Caco-2 (cell line): ENCODE measurements around the gene ETV7. TPM values are rescaled to one million over a fixed set of nuclear protein-coding genes. Genes with fewer than 3 reads are reported as not detected.

Experiments used
- BruUV-seq: library from RNA; stranded (reverse); fragments of 400-500 nt; replicated peaks from 2 replicates; lab custom pipeline; 2021; lab: Mats Ljungman, UMichigan
- CTCF ChIA-PET: fragments of 300-600 bp; sonication (Branson Sonifier 250); formaldehyde crosslinking; loops from one replicate; lab custom pipeline; 2022; ENCODE audit warnings: antibody characterized with exemption; lab: Charles Lee
- POLR2A ChIA-PET: fragments of 300-600 bp; sonication (Branson Sonifier 250); formaldehyde crosslinking; loops from one replicate; lab custom pipeline; 2022; ENCODE audit warnings: antibody characterized with exemption; lab: Charles Lee
- DNase-seq, 2 experiments: peaks; one replicate each; pipeline versions ENCODE4 v3.0.0 to v3.0.0-alpha.2; 2020 to 2022
- H3K27me3 ChIP-seq: replicated peaks from 2 replicates; pipeline ENCODE4 v1.6.0; 2011; ENCODE audit warnings: low read length; ENCODE audit not compliant: control insufficient read depth, insufficient read depth
- H3K36me3 ChIP-seq: 2 replicates; pipeline ENCODE4 v1.5.1; 2011; ENCODE audit warnings: low read length; ENCODE audit not compliant: control insufficient read depth, insufficient read depth
- H3K4me1 ChIP-seq: fragments of 250-450 bp; sonication (Bioruptor Pico); 2 replicates; pipeline ENCODE4 v1.5.1; 2020; ENCODE audit warnings: mild to moderate bottlenecking
- H3K4me3 ChIP-seq: 2 replicates; pipeline ENCODE4 v1.5.1; 2011; ENCODE audit warnings: low read depth, mild to moderate bottlenecking, control low read depth, low read length
- H3K9me3 ChIP-seq: fragments of 250-450 bp; sonication (Bioruptor Pico); 2 replicates; pipeline ENCODE4 v1.5.1; 2020; ENCODE audit warnings: mild to moderate bottlenecking, moderate library complexity
- H3K27ac Mint-ChIP-seq: one replicate; pipeline ENCODE4 v1.8.0; 2022; ENCODE audit warnings: mixed read lengths; ENCODE audit not compliant: unreplicated experiment
- H3K27me3 Mint-ChIP-seq: one replicate; pipeline ENCODE4 v1.8.0; 2022; ENCODE audit warnings: mixed read lengths; ENCODE audit not compliant: insufficient read depth, unreplicated experiment
- H3K36me3 Mint-ChIP-seq: one replicate; pipeline ENCODE4 v1.8.0; 2022; ENCODE audit warnings: mild to moderate bottlenecking, mixed read lengths; ENCODE audit not compliant: insufficient read depth, unreplicated experiment
- H3K4me1 Mint-ChIP-seq: one replicate; pipeline ENCODE4 v1.8.0; 2022; ENCODE audit warnings: low read depth, mixed read lengths; ENCODE audit not compliant: unreplicated experiment
- H3K4me3 Mint-ChIP-seq: one replicate; pipeline ENCODE4 v1.8.0; 2022; ENCODE audit warnings: mild to moderate bottlenecking, moderate library complexity, mixed read lengths; ENCODE audit not compliant: unreplicated experiment
- H3K9me3 Mint-ChIP-seq: one replicate; pipeline ENCODE4 v1.8.0; 2022; ENCODE audit warnings: mixed read lengths; ENCODE audit not compliant: unreplicated experiment
- intact Hi-C: fragments of 100-400 bp; cut with micrococcal nuclease; formaldehyde crosslinking; loops from one replicate; pipeline ENCODE4 v1.10.0; 2022; ENCODE audit not compliant: unreplicated experiment
- total RNA-seq: library from RNA; stranded (reverse); gene quantifications from 2 replicates; pipeline ENCODE4 v1.2.3, GENCODE V29; 2022
- TF ChIP-seq, protein P1 (sequence below), 2 experiments: fragments of 200-600 bp in 1 of 2; IDR thresholded peaks; 1 replicate in 1 of 2; 2 replicates in 1 of 2; pipeline versions ENCODE4 v1.5.1 to v1.8.0; 2011 to 2022; ENCODE audit warnings: antibody characterized with exemption in 1 of 2, control low read depth in 1 of 2, inconsistent platforms in 1 of 2, low read depth in 1 of 2, low read length in 1 of 2, mild to moderate bottlenecking in 1 of 2, moderate library complexity in 1 of 2; ENCODE audit not compliant: insufficient read depth in 1 of 2, severe bottlenecking in 1 of 2, unreplicated experiment in 1 of 2

ETV7 gene
- total RNA-seq, 1 experiment from 2014 or later = 0.52 TPM

DNA sequence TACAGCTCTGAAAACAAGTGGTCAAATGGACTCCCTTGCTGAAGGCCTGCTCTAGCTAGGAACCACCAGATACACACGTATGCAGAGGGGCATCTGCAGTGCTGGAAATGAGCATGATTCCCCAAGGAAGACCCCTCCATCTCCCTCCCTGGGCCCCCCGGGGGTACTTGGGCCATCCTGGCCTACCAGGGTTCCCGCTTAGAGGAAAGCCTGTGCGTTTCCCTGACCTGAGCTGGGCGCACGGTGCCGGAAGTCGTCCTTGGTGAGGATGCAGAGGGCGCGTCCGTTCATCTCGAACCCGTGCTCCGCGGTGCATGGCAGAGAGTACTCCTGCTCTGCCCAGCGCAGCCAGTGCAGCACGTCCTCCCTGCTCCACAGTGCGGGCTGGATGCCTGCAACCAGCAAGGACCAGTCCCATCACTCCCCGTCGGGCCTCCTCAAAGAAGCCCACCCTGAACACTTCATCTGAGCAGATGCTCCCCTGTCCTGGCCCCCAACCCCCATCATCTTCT is 11.8 kb downstream of the ETV7 start:
- Mint-ChIP-seq H3K36me3 (no peaks in the 10 kb centered on the region), H3K27ac (no peak overlapping the region), H3K27me3 (peaks cover 5% of the 10 kb centered on the region), H3K4me3 (no peak overlapping the region), H3K4me1 (peaks cover 7% of the 10 kb centered on the region), H3K9me3 (no peaks in the 10 kb centered on the region)
- Histone ChIP-seq H3K36me3 (no peaks in the 10 kb centered on the region), H3K4me1 (no peaks in the 10 kb centered on the region), H3K4me3 (no peak overlapping the region), H3K9me3 (no peaks in the 10 kb centered on the region), H3K27me3 (no peaks in the 10 kb centered on the region)
- CTCF ChIA-PET = no interaction called here
- intact Hi-C loops = no loop called here
- BruUV-seq = no TSS peak
- TF ChIP-seq, protein P1, sequence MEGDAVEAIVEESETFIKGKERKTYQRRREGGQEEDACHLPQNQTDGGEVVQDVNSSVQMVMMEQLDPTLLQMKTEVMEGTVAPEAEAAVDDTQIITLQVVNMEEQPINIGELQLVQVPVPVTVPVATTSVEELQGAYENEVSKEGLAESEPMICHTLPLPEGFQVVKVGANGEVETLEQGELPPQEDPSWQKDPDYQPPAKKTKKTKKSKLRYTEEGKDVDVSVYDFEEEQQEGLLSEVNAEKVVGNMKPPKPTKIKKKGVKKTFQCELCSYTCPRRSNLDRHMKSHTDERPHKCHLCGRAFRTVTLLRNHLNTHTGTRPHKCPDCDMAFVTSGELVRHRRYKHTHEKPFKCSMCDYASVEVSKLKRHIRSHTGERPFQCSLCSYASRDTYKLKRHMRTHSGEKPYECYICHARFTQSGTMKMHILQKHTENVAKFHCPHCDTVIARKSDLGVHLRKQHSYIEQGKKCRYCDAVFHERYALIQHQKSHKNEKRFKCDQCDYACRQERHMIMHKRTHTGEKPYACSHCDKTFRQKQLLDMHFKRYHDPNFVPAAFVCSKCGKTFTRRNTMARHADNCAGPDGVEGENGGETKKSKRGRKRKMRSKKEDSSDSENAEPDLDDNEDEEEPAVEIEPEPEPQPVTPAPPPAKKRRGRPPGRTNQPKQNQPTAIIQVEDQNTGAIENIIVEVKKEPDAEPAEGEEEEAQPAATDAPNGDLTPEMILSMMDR (IDR thresholded peaks at IDR 0.05; ENCODE audit: insufficient read depth in 1 of 2, low read depth in 1 of 2, low read length in 1 of 2, severe bottlenecking in 1 of 2, unreplicated experiment in 1 of 2) = no peak
- DNase-seq = no peak
- POLR2A ChIA-PET = no interaction called here

DNA sequence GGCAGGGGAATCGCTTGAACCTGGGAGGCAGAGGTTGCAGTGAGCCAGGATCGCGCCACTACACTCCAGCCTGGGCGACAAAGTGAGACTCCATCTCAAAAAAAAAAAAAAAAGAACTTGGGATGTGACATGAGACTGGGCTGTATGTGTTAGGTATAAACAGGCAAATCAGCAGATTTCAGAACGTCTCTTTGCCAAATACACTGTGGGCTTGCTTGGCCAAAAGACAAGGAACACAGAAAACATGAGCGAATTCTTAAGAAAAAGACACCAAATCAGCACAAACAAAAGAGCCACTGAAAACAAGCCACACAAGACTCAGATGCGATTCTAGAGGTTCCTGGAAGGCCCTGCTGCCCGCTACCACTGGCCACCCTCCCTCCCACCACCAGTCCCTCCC is 12.5 kb downstream of the ETV7 start:
- no TSS peak for BruUV-seq
- Histone ChIP-seq H3K27me3 (no peaks in the 10 kb centered on the region), H3K4me3 (no peak overlapping the region), H3K4me1 (no peaks in the 10 kb centered on the region), H3K36me3 (no peaks in the 10 kb centered on the region), H3K9me3 (no peaks in the 10 kb centered on the region)
- Mint-ChIP-seq H3K4me1 (peaks cover 7% of the 10 kb centered on the region), H3K4me3 (no peak overlapping the region), H3K27ac (no peak overlapping the region), H3K9me3 (no peaks in the 10 kb centered on the region), H3K36me3 (no peaks in the 10 kb centered on the region), H3K27me3 (peaks cover 5% of the 10 kb centered on the region)
- no peak for DNase-seq
- intact Hi-C loops = no loop called here
- CTCF ChIA-PET = no interaction called here
- TF ChIP-seq, protein P1 (IDR thresholded peaks at IDR 0.05; ENCODE audit: insufficient read depth in 1 of 2, low read depth in 1 of 2, low read length in 1 of 2, severe bottlenecking in 1 of 2, unreplicated experiment in 1 of 2) = no peak
- POLR2A ChIA-PET = no interaction called here

DNA sequence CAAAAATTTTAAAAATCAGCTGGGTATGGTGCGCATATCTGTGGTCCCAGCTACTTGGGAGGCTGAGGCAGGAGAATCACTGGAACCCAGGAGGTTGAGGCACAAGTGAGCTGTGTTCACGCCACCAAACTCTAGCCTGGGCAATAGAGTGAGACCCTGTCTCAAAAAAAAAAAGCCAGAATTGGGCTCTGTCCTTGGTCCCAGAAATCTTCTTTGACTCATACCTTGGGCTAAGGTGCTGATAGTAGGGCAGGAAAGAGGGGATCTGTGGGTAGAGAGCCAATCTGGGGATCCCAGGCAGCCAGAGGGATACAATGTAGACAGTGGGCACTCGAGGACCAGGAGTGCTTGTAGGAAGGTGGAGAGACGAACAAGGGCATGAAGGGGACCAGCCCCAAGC is 13.3 kb downstream of the ETV7 start:
- H3K27me3 Mint-ChIP-seq = peaks cover 5% of the 10 kb centered on the region
- DNase-seq = no peak

More for the DNA sequence above, 13.3 kb downstream of the ETV7 start:
- Histone ChIP-seq H3K36me3 (no peaks in the 10 kb centered on the region), H3K27me3 (no peaks in the 10 kb centered on the region), H3K4me1 (no peaks in the 10 kb centered on the region), H3K4me3 (no peak overlapping the region), H3K9me3 (no peaks in the 10 kb centered on the region)
- no TSS peak for BruUV-seq
- CTCF ChIA-PET = no interaction called here
- Mint-ChIP-seq H3K4me3 (no peak overlapping the region), H3K36me3 (no peaks in the 10 kb centered on the region), H3K4me1 (peaks cover 7% of the 10 kb centered on the region), H3K27ac (no peak overlapping the region), H3K9me3 (no peaks in the 10 kb centered on the region)
- intact Hi-C loops = no loop called here
- TF ChIP-seq, protein P1 (IDR thresholded peaks at IDR 0.05; ENCODE audit: insufficient read depth in 1 of 2, low read depth in 1 of 2, low read length in 1 of 2, severe bottlenecking in 1 of 2, unreplicated experiment in 1 of 2) = no peak
- POLR2A ChIA-PET = no interaction called here
